Medulla oblongata (tissue), 1 donor: Measurements from ENCODE around the gene MBNL2.

ENCODE experiments used
- DNase-seq: peaks from one replicate; pipeline ENCODE4 v3.0.0-alpha.2; 2015; ENCODE audit errors: extremely low spot score

The MBNL2 gene

GRCh38 chr13:97325738-97326137 is 103.6 kb downstream of the MBNL2 start:
- DNase-seq: no peak

GRCh38 chr13:97327086-97327485 is 105.0 kb downstream of the MBNL2 start:
- no peak for DNase-seq

- no peak for DNase-seq
Measured at GRCh38 chr13:97327506-97328221, 105.5 kb downstream of the MBNL2 start.

GRCh38 chr13:97328222-97328790 is 106.2 kb downstream of the MBNL2 start:
- no peak for DNase-seq

- no peak for DNase-seq
Measured at GRCh38 chr13:97329331-97329730, 107.2 kb downstream of the MBNL2 start.

- DNase-seq: no peak
Measured at GRCh38 chr13:97330448-97330847, 108.3 kb downstream of the MBNL2 start.

GRCh38 chr13:97332742-97333141 is 110.6 kb downstream of the MBNL2 start:
- no peak for DNase-seq

GRCh38 chr13:97333983-97334382 is 111.8 kb downstream of the MBNL2 start:
- no peak for DNase-seq

- DNase-seq: no peak
Measured at GRCh38 chr13:97334690-97335089, 112.6 kb downstream of the MBNL2 start.

GRCh38 chr13:97335488-97336134 is 113.5 kb downstream of the MBNL2 start:
- no peak for DNase-seq

- no peak for DNase-seq
Measured at GRCh38 chr13:97337985-97338499, 115.9 kb downstream of the MBNL2 start.

GRCh38 chr13:97338571-97338970 is 116.4 kb downstream of the MBNL2 start:
- DNase-seq: no peak

GRCh38 chr13:97339019-97339987 is 117.2 kb downstream of the MBNL2 start:
- DNase-seq: peak; percentile 76

- DNase-seq: no peak
Measured at GRCh38 chr13:97339988-97340749, 118.0 kb downstream of the MBNL2 start.

- DNase-seq: no peak
Measured at GRCh38 chr13:97341135-97341534, 119.0 kb downstream of the MBNL2 start.

- no peak for DNase-seq
Measured at GRCh38 chr13:97342136-97342535, 120.0 kb downstream of the MBNL2 start.

GRCh38 chr13:97342936-97343335 is 120.8 kb downstream of the MBNL2 start:
- DNase-seq: no peak

- peak; percentile 83 for DNase-seq
Measured at GRCh38 chr13:97344265-97345175, 122.4 kb downstream of the MBNL2 start.

- DNase-seq: no peak
Measured at GRCh38 chr13:97346097-97346496, 124.0 kb downstream of the MBNL2 start.
